Kidney epithelial cell (primary cell): Measurements from ENCODE around the gene COX7B2. TPM values are rescaled to one million over a fixed set of nuclear protein-coding genes. Genes with fewer than 3 reads are reported as not detected.

Source experiments
- DNase-seq: peaks from one replicate; pipeline ENCODE4 v3.0.0-alpha.2; 2010; ENCODE audit warnings: low read depth
- H3K27me3 ChIP-seq: 2 replicates; pipeline ENCODE4 v1.6.0; 2011; ENCODE audit warnings: low read length; ENCODE audit not compliant: control insufficient read depth, insufficient read depth
- H3K36me3 ChIP-seq: 2 replicates; pipeline ENCODE4 v1.5.1; 2011; ENCODE audit warnings: low read length; ENCODE audit not compliant: control insufficient read depth, insufficient read depth
- H3K4me3 ChIP-seq: 2 replicates; pipeline ENCODE4 v1.5.1; 2011; ENCODE audit warnings: low read depth, mild to moderate bottlenecking, control low read depth, low read length
- CTCF ChIP-seq: IDR thresholded peaks from 2 replicates; pipeline ENCODE4 v1.5.1; 2011; ENCODE audit warnings: mild to moderate bottlenecking, moderate library complexity, low read length, control low read depth, inconsistent platforms; ENCODE audit not compliant: insufficient read depth, poor library complexity, severe bottlenecking
- total RNA-seq: library from RNA; depleted of rRNA; stranded (reverse); fragments of >200 nt; gene quantifications from 2 replicates; pipeline ENCODE4 v1.2.3, GENCODE V29; 2015

COX7B2 gene, protein sequence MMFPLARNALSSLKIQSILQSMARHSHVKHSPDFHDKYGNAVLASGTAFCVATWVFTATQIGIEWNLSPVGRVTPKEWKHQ
- total RNA-seq, result not detected in 2 replicates

- Histone ChIP-seq H3K27me3 (no peaks in the 10 kb centered on the region), H3K4me3 (no peak within 1 kb of the TSS), H3K36me3 (no peaks in the 10 kb centered on the region)
- DNase-seq, result no peak
- no peak for TF ChIP-seq CTCF
These were observed at the start of gene COX7B2 for GRCh38 chr4:46909078-46909477. TSS of gene COX7B2 (minus strand) at chr4:46909245. CDS start at chr4:46735192, 174,053 bp downstream.

DNA sequence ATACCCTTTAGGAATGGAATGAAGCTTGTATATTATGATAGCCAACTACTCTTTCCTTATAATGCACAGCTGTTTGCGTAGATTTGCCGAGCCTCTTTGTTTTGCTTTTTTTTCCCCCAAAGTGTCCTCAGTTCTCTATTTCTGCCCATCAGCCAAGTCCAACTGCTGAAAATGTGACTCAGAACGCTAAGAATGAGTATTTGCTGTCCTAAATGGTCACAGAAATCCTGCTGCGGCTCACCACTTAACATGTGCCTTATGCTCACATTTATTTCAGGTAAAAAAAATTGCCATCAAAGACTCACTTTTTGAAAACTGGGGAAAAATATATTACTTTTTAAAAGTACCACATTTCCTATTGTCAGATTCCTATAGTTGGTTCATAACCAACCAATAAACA, 47.4 kb upstream of the COX7B2 start:
- TF ChIP-seq CTCF, result no peak
- Histone ChIP-seq H3K4me3 (no peak overlapping the region), H3K36me3 (no peaks in the 10 kb centered on the region), H3K27me3 (no peaks in the 10 kb centered on the region)
- no peak for DNase-seq

- no peak for TF ChIP-seq CTCF
- Histone ChIP-seq H3K36me3 (no peaks in the 10 kb centered on the region), H3K4me3 (no peak overlapping the region), H3K27me3 (no peaks in the 10 kb centered on the region)
- no peak for DNase-seq
These were observed 46.6 kb upstream of the COX7B2 start for GRCh38 chr4:46955601-46956000.

DNA sequence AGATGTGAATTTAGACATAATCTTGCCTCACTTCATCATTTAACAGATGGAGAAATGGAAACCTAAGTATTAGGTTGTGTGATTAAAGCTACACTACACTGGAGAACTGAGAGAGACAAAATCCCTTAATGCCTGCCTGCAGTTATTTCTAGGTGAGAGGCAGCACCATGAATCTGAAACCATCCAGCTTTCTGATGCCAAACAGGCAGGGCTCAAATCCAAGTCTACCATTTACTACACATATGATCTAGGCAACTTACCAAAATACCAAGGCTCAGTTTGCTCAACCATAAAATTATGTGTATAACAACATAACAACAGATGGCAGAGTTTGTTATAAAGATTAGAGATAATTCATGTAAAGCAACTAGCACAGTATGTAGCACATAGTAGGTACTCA, 45.6 kb upstream of the COX7B2 start:
- Histone ChIP-seq H3K27me3 (no peaks in the 10 kb centered on the region), H3K4me3 (no peak overlapping the region), H3K36me3 (no peaks in the 10 kb centered on the region)
- no peak for DNase-seq
- no peak for TF ChIP-seq CTCF

- no peaks in the 10 kb centered on the region for H3K36me3 ChIP-seq
- DNase-seq, result no peak
- no peak overlapping the region for H3K4me3 ChIP-seq
- TF ChIP-seq CTCF, result no peak
- H3K27me3 ChIP-seq, result no peaks in the 10 kb centered on the region
These were observed 44.5 kb upstream of the COX7B2 start for GRCh38 chr4:46953564-46953963.

DNA sequence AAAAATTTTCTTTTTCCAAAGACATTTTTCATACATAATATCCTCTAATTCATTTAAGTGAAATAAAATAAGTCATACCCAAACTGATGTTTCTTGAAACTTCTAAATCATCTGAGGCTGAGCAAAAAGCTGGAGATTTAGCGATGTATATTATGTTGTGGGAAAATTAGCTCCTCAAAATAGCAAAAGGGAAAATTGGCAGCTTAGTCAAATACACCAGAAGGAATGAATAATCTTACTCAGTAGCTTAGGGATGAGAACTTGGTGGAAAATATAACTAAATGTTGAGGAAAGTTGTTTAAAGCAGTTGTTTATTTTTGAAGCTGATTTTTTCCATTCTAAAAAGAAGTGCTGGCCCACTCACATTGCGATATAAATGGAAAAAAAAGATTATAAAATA, 43.4 kb upstream of the COX7B2 start:
- Histone ChIP-seq H3K27me3 (no peaks in the 10 kb centered on the region), H3K4me3 (no peak overlapping the region), H3K36me3 (no peaks in the 10 kb centered on the region)
- TF ChIP-seq CTCF, result no peak
- DNase-seq, result no peak
